GM18867 (cell line): Measurements from ENCODE around the gene PTX4.

ENCODE experiments used
- ATAC-seq: cut with Tn5 transposase; IDR thresholded peaks from one replicate; pipeline ENCODE4 v1.9.1; 2021; ENCODE audit warnings: mild to moderate bottlenecking, moderate library complexity; ENCODE audit not compliant: unreplicated experiment

Gene PTX4

GRCh38 chr16:1501630-1502029, 12.9 kb upstream of the PTX4 start:
- no peak for ATAC-seq

GRCh38 chr16:1500465-1501150, 11.9 kb upstream of the PTX4 start:
- ATAC-seq: no peak

GRCh38 chr16:1499756-1500464, 11.2 kb upstream of the PTX4 start:
- no peak for ATAC-seq

- no peak for ATAC-seq
These were observed 10.3 kb upstream of the PTX4 start for GRCh38 chr16:1498899-1499676.

GRCh38 chr16:1497014-1497598, 8.4 kb upstream of the PTX4 start:
- no peak for ATAC-seq

GRCh38 chr16:1496464-1496863, 7.7 kb upstream of the PTX4 start:
- ATAC-seq: no peak

- ATAC-seq: no peak
These were observed 7.1 kb upstream of the PTX4 start for GRCh38 chr16:1495889-1496262.

GRCh38 chr16:1495211-1495888, 6.6 kb upstream of the PTX4 start:
- no peak for ATAC-seq

- no peak for ATAC-seq
These were observed 6.0 kb upstream of the PTX4 start for GRCh38 chr16:1494711-1495110.

GRCh38 chr16:1494129-1494640, 5.4 kb upstream of the PTX4 start:
- ATAC-seq: no peak

- peak; percentile 11 for ATAC-seq
These were observed 5.0 kb upstream of the PTX4 start for GRCh38 chr16:1493746-1494094.

- ATAC-seq: peak; percentile 59
These were observed 4.4 kb upstream of the PTX4 start, which contains the start of gene TELO2 for GRCh38 chr16:1492923-1493745. Gene TELO2, plus strand, starts transcription at chr16:1493360. Its CDS starts 922 bp downstream, at chr16:1494282.

- ATAC-seq: no peak
These were observed 3.6 kb upstream of the PTX4 start for GRCh38 chr16:1492082-1492922.

- no peak for ATAC-seq
These were observed 2.6 kb upstream of the PTX4 start for GRCh38 chr16:1491327-1491726.

- no peak for ATAC-seq
These were observed 333 bp upstream of the PTX4 start for GRCh38 chr16:1489077-1489476.

- no peak for ATAC-seq
These were observed 616 bp downstream of the PTX4 start for GRCh38 chr16:1488054-1488601.

- no peak for ATAC-seq
These were observed 1.2 kb downstream of the PTX4 start for GRCh38 chr16:1487395-1488053.
